Nephron (organoid): Measurements from ENCODE around the gene FLOT1.
A peak's percentile ranks its signal among the peaks of the same experiment; 100 is the strongest.

ENCODE experiments used
- H3K27ac Mint-ChIP-seq, 3 experiments: 2 replicates each; pipeline ENCODE4 v1.8.0; 2020; ENCODE audit warnings: mixed read lengths in 3 of 3, mild to moderate bottlenecking in 2 of 3, moderate library complexity in 1 of 3
- H3K27me3 Mint-ChIP-seq: 2 replicates; pipeline ENCODE4 v1.8.0; 2021; ENCODE audit warnings: low read depth, mild to moderate bottlenecking, moderate library complexity, mixed read lengths
- H3K36me3 Mint-ChIP-seq: 2 replicates; pipeline ENCODE4 v1.8.0; 2020; ENCODE audit warnings: low read depth, mixed read lengths
- H3K4me1 Mint-ChIP-seq: 2 replicates; pipeline ENCODE4 v1.8.0; 2020; ENCODE audit warnings: mixed read lengths
- H3K4me3 Mint-ChIP-seq, 3 experiments: 2 replicates each; pipeline ENCODE4 v1.8.0; 2020; ENCODE audit warnings: mild to moderate bottlenecking in 3 of 3, mixed read lengths in 3 of 3, moderate library complexity in 2 of 3
- H3K9me3 Mint-ChIP-seq: 2 replicates; pipeline ENCODE4 v1.8.0; 2020; ENCODE audit warnings: mixed read lengths
- TF ChIP-seq, protein P1 (sequence below), 3 experiments: fragments of 200-600 bp; sonication (generic); IDR thresholded peaks; one replicate each; pipeline ENCODE4 v1.5.0; 2021; ENCODE audit warnings: antibody characterized with exemption in 3 of 3; ENCODE audit not compliant: unreplicated experiment in 3 of 3

The FLOT1 gene

DNA sequence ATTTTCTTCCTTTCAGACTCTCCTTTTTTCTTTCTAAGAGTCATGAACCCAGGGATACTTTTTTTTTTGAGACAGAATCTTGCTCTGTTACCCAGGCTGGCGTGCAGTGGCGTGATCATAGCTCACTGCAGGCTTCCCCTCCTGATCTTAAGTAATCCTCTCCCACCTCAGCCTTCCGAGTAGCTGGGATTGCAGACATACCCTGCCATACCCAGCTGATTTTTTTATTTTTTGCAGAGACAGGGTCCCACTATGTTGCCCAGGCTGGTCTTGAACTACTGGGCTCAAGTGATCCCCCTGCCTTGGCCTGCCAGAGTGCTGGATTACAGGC, 34.6 kb upstream of the FLOT1 start:
- H3K27ac Mint-ChIP-seq = peak overlapping the region; percentile 39 to 78 (median 72)
- H3K36me3 Mint-ChIP-seq = no peaks in the 10 kb centered on the region
- H3K27me3 Mint-ChIP-seq = no peaks in the 10 kb centered on the region
- H3K4me3 Mint-ChIP-seq = peak overlapping the region in 1 of 3 experiments; percentile 5
- peaks cover 7% of the 10 kb centered on the region for H3K9me3 Mint-ChIP-seq
- peaks cover 48% of the 10 kb centered on the region for H3K4me1 Mint-ChIP-seq
- TF ChIP-seq, protein P1, sequence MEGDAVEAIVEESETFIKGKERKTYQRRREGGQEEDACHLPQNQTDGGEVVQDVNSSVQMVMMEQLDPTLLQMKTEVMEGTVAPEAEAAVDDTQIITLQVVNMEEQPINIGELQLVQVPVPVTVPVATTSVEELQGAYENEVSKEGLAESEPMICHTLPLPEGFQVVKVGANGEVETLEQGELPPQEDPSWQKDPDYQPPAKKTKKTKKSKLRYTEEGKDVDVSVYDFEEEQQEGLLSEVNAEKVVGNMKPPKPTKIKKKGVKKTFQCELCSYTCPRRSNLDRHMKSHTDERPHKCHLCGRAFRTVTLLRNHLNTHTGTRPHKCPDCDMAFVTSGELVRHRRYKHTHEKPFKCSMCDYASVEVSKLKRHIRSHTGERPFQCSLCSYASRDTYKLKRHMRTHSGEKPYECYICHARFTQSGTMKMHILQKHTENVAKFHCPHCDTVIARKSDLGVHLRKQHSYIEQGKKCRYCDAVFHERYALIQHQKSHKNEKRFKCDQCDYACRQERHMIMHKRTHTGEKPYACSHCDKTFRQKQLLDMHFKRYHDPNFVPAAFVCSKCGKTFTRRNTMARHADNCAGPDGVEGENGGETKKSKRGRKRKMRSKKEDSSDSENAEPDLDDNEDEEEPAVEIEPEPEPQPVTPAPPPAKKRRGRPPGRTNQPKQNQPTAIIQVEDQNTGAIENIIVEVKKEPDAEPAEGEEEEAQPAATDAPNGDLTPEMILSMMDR (IDR thresholded peaks at IDR 0.05; ENCODE audit: unreplicated experiment in 3 of 3) = no peak

DNA sequence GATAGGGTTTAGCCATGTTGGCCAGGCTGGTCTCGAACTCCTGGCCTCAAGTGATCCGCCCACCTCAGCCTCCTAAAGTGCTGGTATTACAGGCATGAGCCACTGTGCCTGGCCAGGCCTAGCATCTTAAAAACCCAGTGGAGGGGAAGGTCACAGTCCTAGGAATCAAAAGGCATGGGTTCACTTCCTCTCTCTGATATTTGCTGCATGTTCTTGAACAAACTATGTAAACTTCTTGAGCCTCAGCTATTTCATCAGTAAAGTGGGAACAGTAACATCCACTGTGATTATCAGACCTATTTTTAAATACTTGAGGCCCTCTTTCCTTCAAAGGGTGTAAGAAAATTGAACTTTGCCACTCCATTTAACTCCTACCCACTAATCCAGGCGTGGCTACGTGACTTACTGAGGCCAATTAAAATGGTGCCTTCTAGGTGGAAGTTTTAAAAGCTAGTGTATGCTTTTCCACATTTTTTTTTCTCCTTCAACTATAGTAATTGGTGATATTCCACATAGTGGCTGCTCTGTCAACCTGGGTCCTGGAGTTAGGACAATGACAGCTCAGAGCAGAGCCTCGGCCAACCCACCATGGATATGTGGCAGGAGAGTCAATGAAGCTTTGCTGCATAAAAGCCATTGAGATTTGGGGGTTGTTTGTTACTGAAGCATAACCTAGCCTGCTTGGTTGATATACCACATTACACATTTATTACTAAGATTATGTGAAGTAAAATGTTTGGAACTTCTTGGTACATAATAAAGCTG, 34.1 kb upstream of the FLOT1 start:
- H3K27ac Mint-ChIP-seq = peak overlapping the region in 2 of 3 experiments; percentile 72 to 78
- TF ChIP-seq, protein P1 (IDR thresholded peaks at IDR 0.05; ENCODE audit: unreplicated experiment in 3 of 3) = no peak
- no peak overlapping the region for H3K4me3 Mint-ChIP-seq
- no peaks in the 10 kb centered on the region for H3K27me3 Mint-ChIP-seq
- no peaks in the 10 kb centered on the region for H3K36me3 Mint-ChIP-seq
- peaks cover 43% of the 10 kb centered on the region for H3K4me1 Mint-ChIP-seq
- peaks cover 7% of the 10 kb centered on the region for H3K9me3 Mint-ChIP-seq

DNA sequence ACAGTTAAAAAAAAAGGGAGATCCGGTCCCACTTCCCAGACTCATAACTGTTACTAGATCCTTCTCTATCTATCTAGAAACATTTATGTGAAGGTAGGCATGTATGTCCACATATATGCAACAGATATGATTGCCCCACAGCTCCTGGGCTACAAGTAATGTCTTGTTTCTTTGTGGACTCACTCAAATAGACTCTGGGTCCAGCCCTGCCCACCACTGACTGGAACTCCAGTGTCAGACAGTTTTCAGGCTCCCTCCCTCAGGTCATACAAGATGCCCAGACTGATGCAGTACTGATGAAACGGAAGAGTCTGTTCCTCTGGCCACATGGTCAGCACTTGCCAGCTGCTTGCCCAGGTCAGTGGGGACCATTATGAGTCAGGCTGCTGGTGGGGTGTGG, 32.6 kb upstream of the FLOT1 start:
- H3K36me3 Mint-ChIP-seq = no peaks in the 10 kb centered on the region
- TF ChIP-seq, protein P1 (IDR thresholded peaks at IDR 0.05; ENCODE audit: unreplicated experiment in 3 of 3) = no peak
- H3K27ac Mint-ChIP-seq = peak overlapping the region in 2 of 3 experiments; percentile 42 to 83
- no peaks in the 10 kb centered on the region for H3K27me3 Mint-ChIP-seq
- peaks cover 35% of the 10 kb centered on the region for H3K4me1 Mint-ChIP-seq
- no peaks in the 10 kb centered on the region for H3K9me3 Mint-ChIP-seq
- no peak overlapping the region for H3K4me3 Mint-ChIP-seq

DNA sequence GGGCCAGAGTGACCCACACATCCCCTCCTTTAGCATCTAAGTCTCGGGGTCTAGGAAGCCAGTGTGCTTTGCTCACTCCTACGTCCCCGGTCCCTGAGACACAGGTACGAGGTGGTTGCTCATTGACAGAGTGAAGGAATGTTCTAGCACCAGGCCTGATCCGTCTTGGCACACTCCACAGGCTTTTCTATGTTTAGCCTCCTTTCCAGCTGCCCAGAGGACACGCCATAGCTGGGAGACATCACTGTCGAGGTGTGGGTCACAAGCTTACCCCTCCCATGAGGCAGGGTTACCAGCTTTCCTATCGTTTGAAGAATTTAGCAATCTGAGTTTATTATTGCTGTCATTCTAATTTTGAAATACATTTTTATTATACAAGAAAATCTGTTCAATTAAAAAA, 32.2 kb upstream of the FLOT1 start:
- TF ChIP-seq, protein P1 (IDR thresholded peaks at IDR 0.05; ENCODE audit: unreplicated experiment in 3 of 3) = no peak
- Mint-ChIP-seq H3K27ac (peak overlapping the region in 2 of 3 experiments; percentile 42 to 59), H3K9me3 (no peaks in the 10 kb centered on the region)

DNA sequence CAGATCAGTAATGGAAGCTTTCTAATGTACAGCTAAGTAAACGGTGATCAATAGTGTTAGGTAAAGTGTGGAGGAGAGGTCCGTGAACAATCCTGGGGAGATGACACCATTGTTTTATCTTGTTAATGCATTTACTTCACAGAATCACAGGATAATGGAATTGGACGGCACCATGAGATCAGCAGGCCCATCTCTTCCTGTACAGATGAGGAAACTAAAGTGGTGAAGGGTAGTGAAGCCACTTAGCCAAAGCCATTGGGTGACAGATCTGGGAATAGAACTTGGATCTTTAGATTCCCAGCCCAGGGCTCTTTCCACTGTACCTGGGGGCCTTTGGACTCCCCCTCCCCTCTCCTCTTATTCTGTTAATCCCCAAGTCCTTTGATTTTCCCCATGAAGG, 28.1 kb upstream of the FLOT1 start:
- no peaks in the 10 kb centered on the region for H3K27me3 Mint-ChIP-seq
- no peak overlapping the region for H3K4me3 Mint-ChIP-seq
- no peaks in the 10 kb centered on the region for H3K36me3 Mint-ChIP-seq
- H3K4me1 Mint-ChIP-seq = peaks cover 36% of the 10 kb centered on the region
- peaks cover 2% of the 10 kb centered on the region for H3K9me3 Mint-ChIP-seq
- peak overlapping the region in 2 of 3 experiments; percentile 44 to 82 for H3K27ac Mint-ChIP-seq
- TF ChIP-seq, protein P1 (IDR thresholded peaks at IDR 0.05; ENCODE audit: unreplicated experiment in 3 of 3) = no peak

More for the DNA sequence above, 32.2 kb upstream of the FLOT1 start:
- Mint-ChIP-seq H3K4me3 (no peak overlapping the region), H3K36me3 (no peaks in the 10 kb centered on the region), H3K4me1 (peaks cover 35% of the 10 kb centered on the region), H3K27me3 (no peaks in the 10 kb centered on the region)
